ENCODE measurements around the gene TIPIN. TPM values are rescaled to one million over a fixed set of nuclear protein-coding genes. Genes with fewer than 3 reads are reported as not detected.

Gene TIPIN
- total RNA-seq, 1 donor from 2014 or later = 2.4 TPM

DNA sequence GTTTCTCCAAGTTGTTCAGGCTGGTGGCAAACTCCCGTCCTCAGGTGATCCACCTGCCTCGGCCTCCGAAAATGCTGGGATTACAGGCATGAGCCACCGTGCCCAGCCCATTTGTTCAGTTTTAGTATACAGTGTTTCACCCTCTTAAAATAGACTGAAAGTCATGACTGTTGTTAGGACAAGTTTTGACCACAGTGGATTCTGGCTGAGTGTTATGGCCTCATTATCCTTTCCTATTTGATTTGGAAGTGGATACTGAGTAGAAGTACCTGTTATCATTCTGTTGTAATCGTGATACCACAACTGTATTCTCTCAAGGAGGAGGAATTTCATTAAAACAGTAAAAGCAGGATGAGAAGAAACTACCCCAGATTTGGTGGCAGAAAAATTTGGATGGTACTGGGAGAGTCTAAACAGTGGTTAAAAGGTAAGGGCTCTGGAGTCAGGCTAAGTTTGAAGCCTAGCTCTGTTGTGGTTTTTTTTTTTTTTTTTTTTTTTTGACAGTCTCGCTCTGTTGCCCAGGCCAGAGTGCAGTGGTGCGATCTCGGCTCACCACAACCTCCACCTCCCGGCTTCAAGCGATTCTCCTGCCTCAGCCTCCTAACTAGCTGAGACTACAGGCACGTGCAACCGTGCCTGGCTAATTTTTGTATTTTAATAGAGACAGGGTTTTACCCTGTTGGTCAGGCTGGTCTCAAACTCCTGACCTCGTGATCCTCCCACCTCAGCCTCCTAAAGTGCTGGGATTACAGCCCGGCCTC is 32.8 kb upstream of the TIPIN start:
- Histone ChIP-seq H3K27me3 (ENCODE audit: low read depth) (no peaks in the 10 kb centered on the region), H3K4me1 (peaks cover 44% of the 10 kb centered on the region), H3K9me3 (replicated peaks) (no peaks in the 10 kb centered on the region), H3K4me3 (no peak overlapping the region), H3K36me3 (no peaks in the 10 kb centered on the region), H3K27ac (replicated peaks) (no peak overlapping the region)
- DNase-seq = no peak
- TF ChIP-seq CTCF (IDR thresholded peaks at IDR 0.05; ENCODE audit: borderline replicate concordance) = no peak
- intact Hi-C loops (cut with micrococcal nuclease) = loop anchor here (5.0 kb wide), 1 partner anchor 108 kb away; the partner anchor contains the start of gene SNAPC5

- Histone ChIP-seq H3K27ac (replicated peaks) (no peak overlapping the region), H3K36me3 (no peaks in the 10 kb centered on the region), H3K9me3 (replicated peaks) (no peaks in the 10 kb centered on the region), H3K4me3 (peak overlapping the region; percentile 91), H3K27me3 (ENCODE audit: low read depth) (no peaks in the 10 kb centered on the region), H3K4me1 (peaks cover 42% of the 10 kb centered on the region)
- intact Hi-C loops (cut with micrococcal nuclease) = loop anchor here (5.0 kb wide), 1 partner anchor 109 kb away; the partner anchor contains the start of gene SNAPC5
- DNase-seq = no peak
- TF ChIP-seq CTCF (IDR thresholded peaks at IDR 0.05; ENCODE audit: borderline replicate concordance) = no peak
These were observed 32.1 kb upstream of the TIPIN start for GRCh38 chr15:66388576-66388975.

DNA sequence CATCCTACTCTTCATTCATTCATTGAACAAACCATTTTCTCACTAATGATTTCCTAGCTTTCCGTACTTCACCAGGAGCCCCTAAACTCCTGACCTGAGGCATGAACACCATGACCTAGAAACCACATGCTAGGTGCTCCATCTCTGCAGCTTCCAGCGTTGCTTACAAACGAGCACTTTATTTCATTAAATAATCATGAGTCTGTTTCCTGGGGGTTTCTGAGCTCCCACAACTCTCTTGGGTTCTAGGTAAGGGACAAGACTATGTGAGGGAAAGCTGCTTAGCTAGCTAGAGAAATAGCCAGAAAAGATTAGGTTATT is 31.5 kb upstream of the TIPIN start:
- no peaks in the 10 kb centered on the region for H3K27me3 ChIP-seq (ENCODE audit: low read depth)
- DNase-seq = no peak
- H3K36me3 ChIP-seq = no peaks in the 10 kb centered on the region
- no peaks in the 10 kb centered on the region for H3K9me3 ChIP-seq (replicated peaks)
- H3K27ac ChIP-seq (replicated peaks) = peak overlapping the region; percentile 93
- no peak for TF ChIP-seq CTCF (IDR thresholded peaks at IDR 0.05; ENCODE audit: borderline replicate concordance)
- peaks cover 42% of the 10 kb centered on the region for H3K4me1 ChIP-seq
- peak overlapping the region; percentile 91 for H3K4me3 ChIP-seq
- intact Hi-C loops (cut with micrococcal nuclease) = loop anchor here (5.0 kb wide), 1 partner anchor 109 kb away; the partner anchor contains the start of gene SNAPC5

DNA sequence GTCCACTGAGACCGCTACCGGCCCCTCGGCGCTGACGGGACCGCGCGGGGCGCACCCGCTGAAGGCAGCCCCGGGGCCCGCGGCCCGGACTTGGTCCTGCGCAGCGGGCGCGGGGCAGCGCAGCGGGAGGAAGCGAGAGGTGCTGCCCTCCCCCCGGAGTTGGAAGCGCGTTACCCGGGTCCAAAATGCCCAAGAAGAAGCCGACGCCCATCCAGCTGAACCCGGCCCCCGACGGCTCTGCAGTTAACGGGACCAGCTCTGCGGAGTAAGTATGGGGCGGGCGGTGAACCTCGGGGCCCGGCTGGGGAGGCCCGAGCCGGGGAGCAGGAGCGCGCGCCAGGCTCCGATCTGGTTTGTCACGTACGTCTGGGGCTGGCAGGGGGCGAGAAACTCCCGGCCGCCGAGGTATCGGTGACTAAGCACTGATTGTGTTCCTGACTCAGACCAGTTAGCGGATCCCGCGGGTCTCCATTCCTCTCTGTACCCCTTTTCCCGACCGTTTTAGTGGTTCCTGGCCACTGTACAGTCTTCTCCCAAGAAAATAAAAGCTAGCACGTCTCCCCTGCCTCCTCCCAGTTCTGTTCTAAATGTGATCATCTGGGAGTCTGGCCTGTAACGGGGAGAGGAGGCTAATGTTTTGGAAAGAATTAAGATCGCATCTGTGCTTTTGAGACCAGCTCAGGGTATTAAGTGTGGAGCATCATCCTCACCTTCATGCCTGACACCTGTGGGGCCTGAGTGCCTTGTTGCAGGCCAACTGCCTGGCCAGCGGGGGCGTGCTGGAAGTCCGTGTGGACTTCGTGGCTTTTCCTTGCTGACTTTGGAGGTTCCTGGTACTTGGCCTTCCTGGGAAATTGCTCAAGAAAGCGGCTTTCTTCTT is 30.9 kb upstream of the TIPIN start:
- peak overlapping the region; percentile 91 for H3K4me3 ChIP-seq
- intact Hi-C loops (cut with micrococcal nuclease) = loop anchor here (5.0 kb wide), 1 partner anchor 110 kb away; the partner anchor contains the start of gene SNAPC5
- no peaks in the 10 kb centered on the region for H3K9me3 ChIP-seq (replicated peaks)
- H3K27me3 ChIP-seq (ENCODE audit: low read depth) = no peaks in the 10 kb centered on the region
- H3K27ac ChIP-seq (replicated peaks) = peak overlapping the region; percentile 93
- peak; percentile 59 for DNase-seq
- H3K4me1 ChIP-seq = peaks cover 42% of the 10 kb centered on the region
- TF ChIP-seq CTCF (IDR thresholded peaks at IDR 0.05; ENCODE audit: borderline replicate concordance) = peak; percentile 50
- no peaks in the 10 kb centered on the region for H3K36me3 ChIP-seq

Measured in left ventricle myocardium inferior (tissue), 1 donor.